HUES64 (cell line): ENCODE measurements around the gene INTS11.

ENCODE experiments used
- H3K27ac ChIP-seq: 2 replicates; pipeline ENCODE4 v1.7.0; 2013; ENCODE audit warnings: low read depth, low read length, inconsistent platforms
- H3K27me3 ChIP-seq: 2 replicates; pipeline ENCODE4 v1.6.1; 2013; ENCODE audit warnings: mild to moderate bottlenecking, low read length; ENCODE audit not compliant: insufficient read depth
- H3K36me3 ChIP-seq: 2 replicates; pipeline ENCODE4 v1.6.1; 2013; ENCODE audit warnings: mild to moderate bottlenecking, low read length; ENCODE audit not compliant: insufficient read depth
- H3K4me1 ChIP-seq: 2 replicates; pipeline ENCODE4 v1.6.1; 2013; ENCODE audit warnings: mild to moderate bottlenecking, low read length, moderate library complexity; ENCODE audit not compliant: insufficient read depth
- H3K4me3 ChIP-seq: 2 replicates; pipeline ENCODE4 v1.5.1; 2013; ENCODE audit warnings: mild to moderate bottlenecking, low read length, moderate library complexity
- H3K9ac ChIP-seq: 2 replicates; pipeline ENCODE4 v1.6.1; 2013; ENCODE audit warnings: mild to moderate bottlenecking, low read depth, low read length
- H3K9me3 ChIP-seq: 2 replicates; pipeline ENCODE4 v1.6.1; 2013; ENCODE audit warnings: low read depth, low read length; ENCODE audit not compliant: insufficient read depth
- WGBS: fragments of 150-250, 120-280 bp; methylation state at CpG from one replicate; pipeline ENCODE4 v1.1.7; 2013; ENCODE audit warnings: missing lambda C conversion rate; 5-methylcytosine and 5-hydroxymethylcytosine counted together

The INTS11 gene

DNA sequence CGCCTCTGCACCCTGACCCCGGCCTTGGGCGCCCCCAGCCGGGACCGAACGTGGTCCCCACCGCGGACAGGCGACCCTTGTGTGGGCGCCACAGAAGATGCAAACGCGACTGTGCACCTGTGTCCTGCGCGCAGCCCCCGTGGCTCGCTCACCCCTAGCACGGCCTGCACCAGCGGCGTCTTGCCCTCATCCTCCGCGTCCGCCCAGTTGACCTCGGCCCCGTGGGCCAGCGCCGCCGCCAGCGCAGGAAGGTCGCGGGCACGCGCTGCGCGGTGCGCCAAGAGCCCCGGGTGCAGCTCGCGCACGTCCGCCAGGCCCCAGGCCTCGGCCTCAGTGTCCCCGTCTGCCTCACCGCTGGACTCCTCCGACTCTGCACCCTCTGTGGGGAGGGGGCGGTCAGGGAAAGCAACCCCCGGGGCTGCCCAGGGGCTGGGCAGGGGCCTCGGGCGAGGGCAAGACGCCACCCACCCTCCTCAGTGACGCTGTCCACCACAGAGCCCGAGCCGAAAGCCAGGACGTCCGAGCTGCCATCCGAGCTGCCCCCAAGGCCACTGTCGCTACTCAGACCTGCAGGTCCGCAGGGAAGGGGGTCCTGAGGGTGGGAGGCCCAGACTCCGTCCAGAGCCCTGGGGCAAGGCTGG, 30.1 kb downstream of the INTS11 start:
- WGBS = 95% methylated on average over 58 of the region's 58 CpGs
- Histone ChIP-seq H3K27me3 (no peaks in the 10 kb centered on the region), H3K36me3 (no peaks in the 10 kb centered on the region; the same call in 1 of the 2 replicates), H3K9me3 (no peaks in the 10 kb centered on the region), H3K27ac (no peak overlapping the region), H3K4me3 (peak overlapping the region; percentile 31; the same call in 1 of the 2 replicates), H3K4me1 (no peaks in the 10 kb centered on the region), H3K9ac (no peak overlapping the region)

DNA sequence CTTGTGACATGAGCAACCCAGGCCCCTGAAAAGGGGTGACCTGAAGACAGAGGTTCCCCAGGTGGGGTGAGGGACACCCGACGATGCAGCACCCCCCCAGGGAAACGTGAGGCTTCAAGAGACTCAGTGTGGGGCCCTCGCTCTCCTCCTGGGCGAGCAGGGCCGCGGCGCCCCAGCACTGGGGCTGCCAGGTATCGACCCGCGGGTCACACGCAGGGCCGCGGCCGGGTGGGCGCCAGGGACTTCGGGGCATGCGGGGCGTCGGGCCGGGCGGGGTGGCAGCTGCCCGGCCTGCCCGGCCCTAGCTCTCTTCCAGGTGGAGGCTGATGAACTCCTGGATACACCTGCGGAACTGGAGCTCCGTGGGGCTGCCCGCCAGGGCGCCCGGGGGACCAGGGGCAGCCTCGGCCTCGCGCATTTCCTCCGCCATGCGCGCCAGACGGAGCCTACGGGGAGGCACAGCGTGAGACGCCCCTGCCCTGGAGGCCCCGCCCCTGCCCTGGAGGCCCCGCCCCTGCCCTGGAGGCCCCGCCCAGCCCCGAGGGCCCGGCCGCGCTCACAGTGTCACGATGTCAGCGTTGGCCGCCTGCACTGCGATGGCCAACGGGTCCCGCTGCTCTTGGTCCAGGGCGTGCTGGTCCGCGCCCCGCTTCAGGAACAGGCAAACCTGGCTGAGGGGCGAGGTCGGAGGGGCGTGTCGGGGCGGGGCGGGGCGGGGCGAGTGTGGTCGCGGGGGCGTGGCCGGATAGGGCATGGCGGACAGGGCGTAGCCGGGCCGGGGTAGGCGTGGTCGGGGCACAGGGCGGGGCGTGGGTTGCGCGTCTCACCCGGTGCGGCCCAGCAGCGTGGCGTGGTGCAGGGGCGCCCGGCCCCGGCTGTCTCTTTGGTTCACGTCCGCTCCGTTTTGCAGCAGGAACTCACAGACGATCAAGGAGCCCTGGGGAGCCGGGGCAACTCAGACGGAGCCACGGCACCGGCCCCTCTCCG, 30.9 kb downstream of the INTS11 start:
- H3K4me1 ChIP-seq = no peaks in the 10 kb centered on the region
- H3K36me3 ChIP-seq = no peaks in the 10 kb centered on the region; the same call in 1 of the 2 replicates
- no peaks in the 10 kb centered on the region for H3K9me3 ChIP-seq
- H3K9ac ChIP-seq = no peak overlapping the region
- H3K4me3 ChIP-seq = peak overlapping the region; percentile 31; the same call in 1 of the 2 replicates
- no peak overlapping the region for H3K27ac ChIP-seq
- 92% methylated on average over 94 of the region's 94 CpGs for WGBS
- no peaks in the 10 kb centered on the region for H3K27me3 ChIP-seq

DNA sequence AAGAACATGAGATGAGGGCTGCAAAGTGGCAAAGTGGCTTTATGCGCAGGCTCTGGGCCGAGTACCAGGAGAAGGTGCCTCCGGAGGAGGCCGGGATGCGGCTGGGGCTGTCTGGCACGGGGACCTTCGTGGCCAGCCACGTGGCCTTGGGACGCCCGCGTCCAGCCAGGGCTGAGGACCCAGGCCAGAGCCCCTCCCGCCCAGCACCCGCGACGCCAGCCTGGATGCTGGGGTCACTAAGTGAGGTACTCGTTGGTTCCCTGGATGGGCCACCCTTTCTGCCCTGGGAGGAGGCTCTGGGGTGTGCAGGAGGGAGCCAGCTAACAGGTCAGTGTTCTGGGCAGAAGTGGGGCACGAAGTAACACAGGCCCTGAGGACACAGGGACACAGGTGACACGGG, 31.6 kb downstream of the INTS11 start:
- 95% methylated on average over 18 of the region's 18 CpGs for WGBS
- H3K4me1 ChIP-seq = no peaks in the 10 kb centered on the region
- no peak overlapping the region for H3K9ac ChIP-seq
- no peak overlapping the region for H3K4me3 ChIP-seq
- no peaks in the 10 kb centered on the region for H3K9me3 ChIP-seq
- H3K27ac ChIP-seq = no peak overlapping the region
- no peaks in the 10 kb centered on the region for H3K27me3 ChIP-seq
- H3K36me3 ChIP-seq = no peaks in the 10 kb centered on the region; the same call in 1 of the 2 replicates

DNA sequence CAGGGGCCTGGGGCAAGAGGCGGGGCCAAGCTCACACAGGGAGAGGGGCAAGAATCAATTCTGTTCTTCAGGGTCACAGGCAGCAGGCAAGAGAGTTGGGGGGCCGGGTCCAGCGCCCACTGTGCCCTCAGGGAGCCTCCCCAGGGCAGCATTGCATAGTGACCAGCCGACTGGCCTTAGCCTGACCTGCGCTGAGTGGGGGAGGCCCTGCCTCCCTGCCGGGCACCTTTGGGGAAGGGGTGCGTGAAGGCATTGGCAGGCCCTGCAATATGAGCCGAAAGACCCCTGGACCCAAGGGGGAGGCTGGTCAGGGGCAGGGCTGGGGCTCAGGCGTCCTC, 32.0 kb downstream of the INTS11 start:
- 92% methylated on average over 9 of the region's 9 CpGs for WGBS
- Histone ChIP-seq H3K4me1 (no peaks in the 10 kb centered on the region), H3K4me3 (no peak overlapping the region), H3K27me3 (no peaks in the 10 kb centered on the region), H3K9me3 (no peaks in the 10 kb centered on the region), H3K36me3 (no peaks in the 10 kb centered on the region; the same call in 1 of the 2 replicates), H3K27ac (no peak overlapping the region), H3K9ac (no peak overlapping the region)

GRCh38 chr1:1291548-1292441, 32.7 kb downstream of the INTS11 start:
- H3K9me3 ChIP-seq = no peaks in the 10 kb centered on the region
- no peak overlapping the region for H3K27ac ChIP-seq
- no peak overlapping the region; the same call in 1 of the 2 replicates for H3K9ac ChIP-seq
- H3K27me3 ChIP-seq = no peaks in the 10 kb centered on the region
- H3K36me3 ChIP-seq = no peaks in the 10 kb centered on the region; the same call in 1 of the 2 replicates
- no peak overlapping the region for H3K4me3 ChIP-seq
- WGBS = 66% methylated on average over 45 of the region's 45 CpGs
- no peaks in the 10 kb centered on the region for H3K4me1 ChIP-seq

GRCh38 chr1:1291023-1291528, 33.4 kb downstream of the INTS11 start:
- Histone ChIP-seq H3K9me3 (no peaks in the 10 kb centered on the region), H3K9ac (no peak overlapping the region), H3K4me3 (no peak overlapping the region), H3K27ac (no peak overlapping the region), H3K27me3 (no peaks in the 10 kb centered on the region), H3K36me3 (no peaks in the 10 kb centered on the region; the same call in 1 of the 2 replicates), H3K4me1 (no peaks in the 10 kb centered on the region)
- WGBS = 89% methylated on average over 28 of the region's 28 CpGs

GRCh38 chr1:1290238-1290731, 34.2 kb downstream of the INTS11 start:
- Histone ChIP-seq H3K36me3 (no peaks in the 10 kb centered on the region; the same call in 1 of the 2 replicates), H3K27ac (no peak overlapping the region), H3K9ac (no peak overlapping the region), H3K27me3 (no peaks in the 10 kb centered on the region), H3K9me3 (no peaks in the 10 kb centered on the region), H3K4me1 (no peaks in the 10 kb centered on the region), H3K4me3 (no peak overlapping the region)
- 77% methylated on average over 15 of the region's 15 CpGs for WGBS

- H3K4me3 ChIP-seq = no peak overlapping the region
- no peaks in the 10 kb centered on the region for H3K27me3 ChIP-seq
- H3K9ac ChIP-seq = no peak overlapping the region
- H3K4me1 ChIP-seq = no peaks in the 10 kb centered on the region
- no peaks in the 10 kb centered on the region for H3K36me3 ChIP-seq
- H3K9me3 ChIP-seq = no peaks in the 10 kb centered on the region
- no peak overlapping the region for H3K27ac ChIP-seq
- 95% methylated on average over 41 of the region's 46 CpGs for WGBS
Observed at GRCh38 chr1:1287288-1288110, 37.0 kb downstream of the INTS11 start.

- 88% methylated on average over 50 of the region's 50 CpGs for WGBS
- no peaks in the 10 kb centered on the region for H3K4me1 ChIP-seq
- no peaks in the 10 kb centered on the region for H3K36me3 ChIP-seq
- H3K27me3 ChIP-seq = no peaks in the 10 kb centered on the region
- no peak overlapping the region for H3K27ac ChIP-seq
- H3K9me3 ChIP-seq = no peaks in the 10 kb centered on the region
- no peak overlapping the region for H3K9ac ChIP-seq
- no peak overlapping the region for H3K4me3 ChIP-seq
Observed at GRCh38 chr1:1286313-1287261, 37.9 kb downstream of the INTS11 start.
